Bronchial epithelial cell (primary cell): ENCODE results near the gene CLCN1. TPM values are rescaled to one million over a fixed set of nuclear protein-coding genes. Genes with fewer than 3 reads are reported as not detected.

Experiments
- DNase-seq: peaks from one replicate; pipeline ENCODE4 v3.0.0-alpha.2; 2010; ENCODE audit warnings: low read depth
- FAIRE-seq: peaks from 2 replicates; lab custom pipeline; 2011; peaks lifted over from hg19 to GRCh38; lab: Jason Lieb, UNC
- H3K27me3 ChIP-seq: 2 replicates; pipeline ENCODE4 v1.5.1; 2011; ENCODE audit warnings: low read length; ENCODE audit not compliant: control insufficient read depth, insufficient read depth
- H3K36me3 ChIP-seq: 2 replicates; pipeline ENCODE4 v1.5.1; 2011; ENCODE audit warnings: low read length; ENCODE audit not compliant: control insufficient read depth, insufficient read depth
- H3K4me3 ChIP-seq: 2 replicates; pipeline ENCODE4 v1.5.1; 2011; ENCODE audit warnings: mild to moderate bottlenecking, low read depth, low read length, control low read depth
- total RNA-seq: library from RNA; depleted of rRNA; stranded (reverse); fragments of >200 nt; gene quantifications from 2 replicates; pipeline ENCODE4 v1.2.1, GENCODE V29; 2014
- TF ChIP-seq, protein P1 (sequence below): IDR thresholded peaks from 2 replicates; pipeline ENCODE4 v1.5.1; 2011; ENCODE audit warnings: mild to moderate bottlenecking, moderate library complexity, low read length, control low read depth, inconsistent platforms; ENCODE audit not compliant: insufficient read depth, severe bottlenecking

The CLCN1 gene
- total RNA-seq, 1 donor from 2014 or later, result under 0.01 TPM

DNA sequence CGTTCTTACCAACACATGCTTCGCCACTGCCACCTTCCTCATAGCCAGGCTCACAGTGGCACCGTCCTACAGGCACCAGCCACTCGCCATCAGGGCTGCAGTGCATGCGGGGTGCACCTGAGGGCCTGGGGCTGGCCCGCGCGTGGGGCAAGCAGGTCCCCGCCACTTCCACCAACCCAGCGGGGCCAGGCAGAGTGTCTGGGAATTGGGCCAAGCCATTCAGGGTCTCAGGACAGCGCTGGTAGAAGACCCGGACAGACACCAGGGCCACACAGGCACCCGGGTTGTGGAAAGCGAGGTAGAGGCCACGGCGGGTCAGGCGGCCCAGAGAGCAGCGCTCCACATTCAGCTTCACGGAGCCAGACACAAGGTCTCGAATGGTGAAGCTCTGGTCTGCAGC is 83.7 kb downstream of the CLCN1 start:
- no peak for DNase-seq
- peaks cover 38% of the 10 kb centered on the region for H3K36me3 ChIP-seq
- FAIRE-seq, result no peak
- no peak overlapping the region for H3K4me3 ChIP-seq
- H3K27me3 ChIP-seq, result no peaks in the 10 kb centered on the region
- TF ChIP-seq, protein P1, sequence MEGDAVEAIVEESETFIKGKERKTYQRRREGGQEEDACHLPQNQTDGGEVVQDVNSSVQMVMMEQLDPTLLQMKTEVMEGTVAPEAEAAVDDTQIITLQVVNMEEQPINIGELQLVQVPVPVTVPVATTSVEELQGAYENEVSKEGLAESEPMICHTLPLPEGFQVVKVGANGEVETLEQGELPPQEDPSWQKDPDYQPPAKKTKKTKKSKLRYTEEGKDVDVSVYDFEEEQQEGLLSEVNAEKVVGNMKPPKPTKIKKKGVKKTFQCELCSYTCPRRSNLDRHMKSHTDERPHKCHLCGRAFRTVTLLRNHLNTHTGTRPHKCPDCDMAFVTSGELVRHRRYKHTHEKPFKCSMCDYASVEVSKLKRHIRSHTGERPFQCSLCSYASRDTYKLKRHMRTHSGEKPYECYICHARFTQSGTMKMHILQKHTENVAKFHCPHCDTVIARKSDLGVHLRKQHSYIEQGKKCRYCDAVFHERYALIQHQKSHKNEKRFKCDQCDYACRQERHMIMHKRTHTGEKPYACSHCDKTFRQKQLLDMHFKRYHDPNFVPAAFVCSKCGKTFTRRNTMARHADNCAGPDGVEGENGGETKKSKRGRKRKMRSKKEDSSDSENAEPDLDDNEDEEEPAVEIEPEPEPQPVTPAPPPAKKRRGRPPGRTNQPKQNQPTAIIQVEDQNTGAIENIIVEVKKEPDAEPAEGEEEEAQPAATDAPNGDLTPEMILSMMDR, result no peak

DNA sequence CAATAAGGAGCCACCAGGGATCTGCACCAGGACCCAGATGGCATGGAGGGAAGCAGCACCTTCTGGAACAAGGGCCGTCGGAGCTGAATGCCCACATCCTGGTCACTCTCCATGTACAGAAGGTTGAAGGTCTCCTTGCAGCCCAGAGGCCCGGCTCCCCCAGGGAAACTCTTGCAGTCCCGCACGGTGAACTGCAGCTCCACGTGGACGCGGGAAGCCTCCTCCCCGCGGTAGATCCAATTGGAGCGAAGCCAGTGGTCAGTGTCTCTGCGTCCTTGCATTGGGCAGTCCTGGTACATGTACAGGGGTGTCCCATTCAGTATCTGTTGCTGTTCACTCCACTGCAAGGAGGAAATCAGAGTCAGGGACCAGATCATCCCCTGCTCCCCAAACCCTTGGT is 85.4 kb downstream of the CLCN1 start:
- DNase-seq, result no peak

More for the DNA sequence above, 85.4 kb downstream of the CLCN1 start:
- Histone ChIP-seq H3K27me3 (no peaks in the 10 kb centered on the region), H3K36me3 (peaks cover 32% of the 10 kb centered on the region), H3K4me3 (no peak overlapping the region)
- TF ChIP-seq, protein P1, result no peak
- no peak for FAIRE-seq

Other genes starting within 250 kb of the CLCN1 start
- not detected in 2 replicates for gene PIP, start 184.0 kb upstream of the CLCN1 start, total RNA-seq
- not detected in 2 replicates for gene TAS2R39, start 132.7 kb upstream of the CLCN1 start, total RNA-seq
- gene TAS2R40, start 94.1 kb upstream of the CLCN1 start, total RNA-seq, result not detected in 2 replicates
- gene GSTK1, start 52.7 kb upstream of the CLCN1 start, total RNA-seq, result 60.6 and 69.9 TPM in 2 replicates
- 1.0 and 3.7 TPM in 2 replicates for gene TMEM139, start 31.2 kb upstream of the CLCN1 start, total RNA-seq
- 6.8 and 9.6 TPM in 2 replicates for gene CASP2, start 27.8 kb upstream of the CLCN1 start, total RNA-seq
- 0.26 and 0.53 TPM in 2 replicates for gene FAM131B, start 46.6 kb downstream of the CLCN1 start, total RNA-seq
- gene ZYX, start 65.2 kb downstream of the CLCN1 start, total RNA-seq, result 9.2 and 10.6 TPM in 2 replicates
- gene EPHA1, start 92.7 kb downstream of the CLCN1 start, total RNA-seq, result 19.0 and 51.5 TPM in 2 replicates
- not detected in 2 replicates for gene TAS2R60, start 127.3 kb downstream of the CLCN1 start, total RNA-seq
- not detected in 2 replicates for gene TAS2R41, start 161.8 kb downstream of the CLCN1 start, total RNA-seq